NCI-H146 treated with DMSO at 0.1 percent for 48 hours (cell line): ENCODE results near the gene ALPI.
A peak's percentile ranks its signal among the peaks of the same experiment; 100 is the strongest.

Source experiments
- DNase-seq: peaks from one replicate; lab custom pipeline; 2025; ENCODE audit not compliant: unreplicated experiment; lab: John Stamatoyannopoulos, UW

The ALPI gene

DNA sequence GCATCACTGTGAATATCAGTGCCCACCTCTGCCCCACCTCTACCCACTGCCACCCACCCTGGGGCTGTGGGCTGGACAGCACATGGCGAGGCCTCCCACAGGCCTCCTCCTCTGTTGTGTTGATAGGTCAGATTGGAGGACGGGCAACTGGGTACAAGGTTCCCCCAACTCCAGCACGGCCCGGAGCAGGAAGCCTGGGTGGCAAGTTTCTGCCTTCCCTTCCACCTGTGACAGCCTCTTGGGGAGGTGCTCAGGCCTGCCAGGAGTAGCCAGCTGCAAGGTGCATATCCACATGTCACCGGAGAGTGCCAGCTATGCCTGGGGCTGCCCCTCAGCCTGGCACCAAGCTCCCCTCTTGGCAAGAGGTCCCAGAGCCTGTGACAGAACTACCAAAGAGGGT is 38.6 kb downstream of the ALPI start:
- DNase-seq: no peak

DNA sequence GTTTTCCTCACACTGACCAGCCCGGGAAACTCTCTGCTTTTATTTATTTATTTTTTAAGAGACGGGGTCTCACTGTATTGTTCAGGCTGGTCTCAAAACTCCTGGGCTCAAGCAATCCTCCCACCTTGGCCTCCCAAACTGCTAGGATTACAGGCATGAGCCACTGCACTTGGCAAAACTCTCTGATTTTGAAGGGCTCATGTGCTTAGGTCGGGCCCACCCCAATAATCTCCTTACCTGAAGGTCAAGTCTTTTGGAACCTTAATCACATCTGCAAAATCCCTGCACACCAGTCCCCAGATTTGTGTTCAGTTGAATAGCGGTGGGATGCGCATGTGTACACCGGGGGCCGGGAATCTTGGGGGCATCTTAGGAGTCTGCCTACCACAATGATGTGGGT is 39.3 kb downstream of the ALPI start:
- no peak for DNase-seq

DNA sequence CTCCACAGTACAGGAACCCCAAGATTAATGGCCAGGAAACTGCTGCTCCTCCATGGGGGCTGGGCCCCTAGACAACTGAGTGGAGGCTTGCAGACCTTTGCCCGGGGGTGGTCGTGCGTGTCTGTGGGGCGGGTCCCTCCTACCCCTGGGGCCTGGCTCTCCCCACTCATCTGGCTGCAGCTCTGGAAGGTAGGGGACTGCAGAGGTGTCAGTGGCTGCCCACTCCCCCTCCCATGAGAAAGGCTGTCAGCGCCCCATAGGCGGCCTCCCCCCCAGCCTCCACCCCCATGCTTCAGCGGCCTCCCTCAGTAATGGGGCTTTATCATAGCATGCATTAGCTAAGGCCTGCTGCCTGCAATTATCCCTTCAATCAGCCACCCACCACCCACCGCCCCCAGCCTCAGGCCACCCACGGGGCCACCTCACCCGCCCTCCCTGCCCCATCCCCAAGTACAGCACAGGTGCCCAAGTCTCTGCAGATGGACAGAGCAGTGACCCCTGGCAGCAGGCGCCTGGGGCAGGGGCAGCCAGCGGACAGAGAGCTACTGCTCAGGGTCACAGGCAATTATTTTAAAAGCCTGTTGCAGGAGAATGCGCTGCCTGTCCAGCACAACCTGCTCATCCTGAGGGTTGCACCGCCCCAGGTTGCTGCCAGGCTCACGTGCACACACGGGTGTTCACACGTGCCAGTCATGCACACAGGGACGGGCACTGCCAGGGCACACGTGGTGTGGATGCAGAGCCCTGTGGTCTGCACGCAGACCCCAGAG is 40.7 kb downstream of the ALPI start:
- DNase-seq: no peak

DNA sequence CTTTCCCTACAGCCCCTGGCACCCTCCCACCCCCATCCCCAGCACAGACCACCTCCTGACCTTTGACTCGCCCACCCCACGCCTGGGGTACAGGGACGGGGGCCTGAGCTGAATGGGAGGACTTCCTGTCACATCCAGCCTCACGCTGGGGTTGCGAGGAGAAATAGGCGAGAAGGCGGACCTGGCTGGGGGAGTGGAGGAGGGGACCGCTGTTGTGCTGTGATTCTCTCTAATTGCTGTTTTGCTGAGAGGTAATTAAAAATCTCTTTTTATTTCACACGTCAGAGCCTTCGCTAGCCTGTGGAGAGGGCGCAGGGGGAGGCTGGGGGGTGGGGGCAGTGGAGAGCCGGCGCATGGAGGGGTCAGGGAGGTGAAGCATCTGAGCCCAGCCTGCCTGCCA is 41.4 kb downstream of the ALPI start:
- DNase-seq: no peak

DNA sequence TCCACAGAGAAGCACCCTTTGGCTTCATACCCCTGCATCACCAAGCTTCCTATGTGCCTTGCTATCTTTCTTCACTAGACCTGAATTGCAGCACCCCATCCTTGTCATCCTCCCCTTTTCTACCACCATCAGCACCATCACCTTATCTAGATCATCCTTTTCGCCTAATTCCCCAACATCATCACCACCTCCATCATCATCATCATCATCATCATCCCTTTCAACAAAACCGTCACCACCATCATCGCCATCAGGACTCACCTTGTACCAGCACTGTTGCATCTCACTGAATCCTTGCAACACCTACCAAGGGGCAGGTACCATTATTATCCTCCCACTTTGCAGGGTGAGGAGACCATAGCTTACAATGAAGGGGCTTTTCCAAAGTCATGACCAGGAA is 42.5 kb downstream of the ALPI start:
- no peak for DNase-seq

DNA sequence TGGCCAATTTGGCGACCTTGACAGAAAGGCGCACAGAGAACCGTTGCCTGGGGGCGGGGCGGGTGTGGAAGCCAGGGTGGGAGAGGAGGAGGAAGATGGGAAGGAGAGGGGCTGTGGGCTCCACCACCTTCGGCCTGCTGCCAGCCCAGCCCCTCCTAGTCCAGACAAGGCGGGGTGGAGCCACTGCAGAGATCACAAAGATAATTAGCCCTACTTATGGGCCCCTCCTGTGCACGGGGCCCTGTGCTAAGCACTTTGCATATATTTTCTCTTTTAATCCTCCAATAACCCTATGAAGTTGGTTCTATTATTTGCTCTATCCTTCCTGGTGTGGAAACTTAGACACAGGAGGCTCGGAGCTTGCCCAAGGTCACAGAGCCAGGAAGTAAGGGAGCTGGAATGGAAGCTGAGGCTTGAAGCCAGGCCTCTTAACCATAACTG is 45.4 kb downstream of the ALPI start:
- DNase-seq: no peak

DNA sequence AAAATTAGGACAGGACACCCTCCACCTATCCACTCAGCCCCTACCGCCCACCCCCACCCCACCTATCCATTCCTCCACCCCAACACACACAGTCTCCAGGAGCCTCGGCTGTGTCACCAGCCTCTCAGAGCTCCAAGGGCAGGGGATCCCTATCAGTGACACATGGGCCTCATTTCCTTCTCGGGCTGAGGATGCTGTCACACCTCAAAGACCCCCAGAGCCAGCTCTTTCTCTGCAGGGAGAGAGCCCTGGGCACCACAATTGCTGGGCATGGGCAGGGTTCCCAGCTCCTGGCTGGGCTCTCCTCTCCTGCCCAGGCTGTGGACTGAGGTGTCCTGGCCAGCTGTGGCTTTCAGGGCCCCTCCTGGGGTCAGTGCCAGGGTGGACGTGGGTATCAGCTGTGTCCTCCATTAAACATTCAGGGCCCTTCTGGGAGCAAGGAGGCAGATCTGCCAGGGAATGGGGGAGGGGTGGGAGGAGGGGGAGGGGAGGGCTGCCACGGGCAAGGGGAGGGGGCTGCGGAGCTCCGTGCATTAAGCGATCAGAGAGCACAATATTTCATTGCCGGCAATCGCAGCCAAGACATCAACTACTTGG is 45.9 kb downstream of the ALPI start:
- no peak for DNase-seq

DNA sequence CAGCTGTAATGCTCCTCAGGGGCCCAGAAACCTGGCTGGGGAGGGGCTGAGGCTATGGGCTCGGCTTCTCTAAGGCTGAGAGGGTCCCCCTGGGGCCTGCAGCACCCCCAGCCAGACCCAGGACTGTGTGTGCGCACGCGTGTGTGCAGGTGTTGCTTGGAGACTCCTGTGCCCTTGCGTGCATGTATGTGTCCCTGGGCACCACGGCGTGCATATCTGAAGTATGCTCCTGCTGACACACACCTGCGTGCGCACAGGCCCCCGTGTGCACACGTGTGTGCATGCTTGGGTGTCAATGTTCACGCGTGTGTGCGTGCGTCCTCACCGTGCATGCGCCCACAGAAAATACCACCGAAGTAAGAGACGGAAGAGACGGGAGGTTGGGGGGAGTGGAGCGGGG is 46.6 kb downstream of the ALPI start:
- DNase-seq: no peak

DNA sequence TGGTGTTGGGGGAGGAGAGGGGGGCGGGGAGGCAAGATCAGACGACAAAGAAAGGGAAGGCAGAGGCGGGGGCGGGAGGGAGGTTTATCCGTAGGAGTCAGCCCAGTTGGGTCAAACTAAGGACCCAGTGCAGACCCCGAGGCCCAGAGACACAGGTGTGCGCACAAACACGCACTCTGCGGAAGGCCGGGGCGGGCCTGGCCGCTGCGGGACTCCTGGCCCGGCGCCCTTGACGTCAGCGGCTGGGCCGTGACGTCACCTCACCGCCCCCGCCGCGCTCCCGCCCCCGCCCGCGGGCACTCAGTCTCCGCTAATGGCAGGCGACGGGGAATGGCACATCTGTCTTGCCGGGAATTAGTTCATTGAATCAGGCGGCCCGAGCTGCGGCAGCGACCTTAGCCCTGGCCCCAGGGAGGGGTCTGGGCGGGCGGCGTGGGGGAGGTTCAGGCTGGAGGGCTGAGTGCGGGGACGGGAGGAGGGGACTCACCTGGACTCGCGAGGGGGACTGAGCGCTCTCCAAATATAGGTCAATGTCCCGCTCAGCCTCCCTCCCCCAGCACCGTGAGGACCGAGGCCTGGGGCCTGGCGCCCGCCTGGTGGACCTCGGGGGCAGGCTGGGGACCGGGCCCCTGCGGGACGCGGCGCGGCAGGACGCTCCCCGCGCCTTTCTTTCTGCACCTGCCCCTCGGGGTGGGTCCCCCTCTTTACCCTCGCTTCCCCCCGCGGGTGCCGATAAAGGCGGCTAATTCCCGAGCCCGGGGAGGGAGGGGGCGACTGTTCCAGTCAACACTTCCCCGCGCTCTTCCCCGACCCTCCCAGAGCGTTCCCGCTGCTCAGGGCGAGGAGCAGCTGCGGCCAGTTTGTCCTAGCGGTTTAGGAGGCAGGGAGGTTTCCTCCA is 47.2 kb downstream of the ALPI start:
- peak; percentile 12 for DNase-seq

DNA sequence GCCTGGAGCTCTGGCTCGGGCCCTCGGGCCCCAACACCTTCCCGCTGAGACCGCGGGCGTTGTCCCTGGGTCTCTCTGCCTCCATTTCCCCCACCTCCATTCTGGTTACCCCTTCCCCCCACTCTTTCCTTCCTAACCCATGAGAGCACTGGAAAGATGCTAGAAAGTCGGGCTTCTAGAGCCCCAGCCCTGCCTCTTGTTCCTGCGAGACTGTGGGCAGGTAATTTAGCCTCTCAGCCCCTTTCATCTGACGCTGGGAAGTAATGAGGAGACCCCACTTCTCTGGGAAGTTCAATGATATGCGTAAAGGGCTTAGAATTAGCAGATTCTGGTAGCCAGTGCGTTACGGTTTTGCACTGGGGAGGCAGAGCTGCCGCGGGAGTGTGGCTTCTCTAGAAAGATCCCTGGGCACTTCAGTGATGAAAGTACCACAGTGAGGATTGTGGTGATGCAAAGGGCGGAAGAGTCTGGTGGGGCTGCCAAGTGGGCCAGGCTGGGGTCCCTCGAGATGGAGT is 47.9 kb downstream of the ALPI start:
- DNase-seq: no peak

DNA sequence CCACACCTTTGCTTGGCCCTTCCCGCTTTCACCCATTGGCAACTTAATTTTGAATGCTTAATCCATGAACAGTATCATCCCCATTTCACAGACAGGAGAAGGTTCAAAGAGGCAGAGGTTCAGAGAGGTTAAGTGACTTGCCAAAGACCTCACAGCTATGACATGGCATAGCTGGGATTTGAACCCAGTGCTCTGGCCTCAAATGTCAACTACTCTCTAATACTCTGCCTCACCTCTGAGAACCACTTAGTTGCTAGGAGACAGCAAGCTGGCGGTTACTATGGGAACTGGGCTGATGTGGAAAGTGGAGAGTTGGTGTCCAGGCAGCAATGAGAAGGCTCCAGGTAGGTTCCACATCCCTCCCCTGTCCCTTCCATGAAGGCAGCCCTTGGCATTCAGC is 48.5 kb downstream of the ALPI start:
- DNase-seq: no peak

DNA sequence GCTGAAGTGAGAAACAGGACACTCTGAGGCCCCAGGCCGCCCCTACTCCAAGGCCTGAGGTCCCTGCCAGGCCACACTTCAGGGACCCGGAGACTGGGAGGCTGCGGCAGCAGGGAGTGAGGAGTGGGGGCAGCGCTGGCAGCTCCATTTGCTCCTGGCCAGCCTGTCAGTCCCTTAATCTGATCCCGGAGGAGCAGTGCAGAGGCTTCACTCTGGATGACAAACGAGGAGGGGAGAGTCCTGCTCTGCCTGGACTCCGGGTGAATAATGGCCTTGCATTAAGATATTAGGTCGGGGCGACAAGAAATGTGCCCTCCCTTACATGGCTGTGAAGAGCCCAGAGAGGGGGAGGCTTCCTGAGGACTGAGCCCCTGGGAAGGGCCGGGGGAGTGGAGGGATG is 49.9 kb downstream of the ALPI start:
- no peak for DNase-seq

DNA sequence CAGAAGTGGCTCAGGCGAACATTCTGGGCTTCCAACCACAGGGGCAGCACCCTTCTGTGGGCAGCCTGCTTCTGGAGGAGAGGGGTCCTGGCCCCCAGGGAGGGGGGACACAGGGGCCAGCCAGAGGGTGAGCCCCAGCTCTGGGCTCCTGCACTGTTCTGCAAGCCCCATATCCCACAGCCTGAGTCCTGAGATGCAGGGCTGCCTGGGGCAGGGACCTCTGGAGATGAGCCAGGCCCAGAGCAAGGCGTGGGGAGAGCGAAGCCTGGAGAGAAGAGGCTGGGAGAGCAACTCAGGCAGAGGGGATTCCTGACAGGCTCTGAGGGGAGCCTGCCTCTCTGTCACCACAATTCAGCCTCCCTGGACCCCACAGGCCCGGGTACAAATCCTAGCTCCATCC is 50.8 kb downstream of the ALPI start:
- no peak for DNase-seq

DNA sequence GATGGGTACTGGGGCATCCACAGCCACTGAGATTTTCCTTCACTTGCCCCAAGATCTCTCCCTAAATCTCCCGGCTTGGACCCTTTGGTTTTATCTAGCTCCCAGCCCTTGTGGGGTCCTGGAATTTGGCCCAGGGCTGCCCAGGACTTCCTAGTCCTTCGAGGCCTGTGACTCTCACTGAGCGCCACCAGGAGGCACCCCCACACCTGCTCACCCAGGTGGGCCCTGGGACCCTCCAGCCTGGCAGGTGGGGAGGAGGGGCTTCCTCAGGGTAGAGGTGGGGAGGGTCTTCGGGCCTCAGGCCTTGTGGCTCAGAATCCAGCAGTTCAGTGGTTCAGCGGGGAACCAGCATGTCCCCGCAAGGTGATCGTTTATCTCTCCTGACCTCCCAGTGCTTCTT is 52.3 kb downstream of the ALPI start:
- no peak for DNase-seq
